GM23338 (cell line): ENCODE results near the gene GRK5. TPM values are rescaled to one million over a fixed set of nuclear protein-coding genes. Genes with fewer than 3 reads are reported as not detected.

Experiments used
- ATAC-seq: fragments of 200-7000 bp; cut with Tn5 transposase; 3 replicates; pipeline ENCODE4 v1.9.1; 2020
- DNase-seq: peaks from one replicate; pipeline ENCODE4 v3.0.0-alpha.2; 2015; ENCODE audit warnings: low spot score
- H2AFZ ChIP-seq: fragments of 200-600 bp; sonication (generic); 2 replicates; pipeline ENCODE4 v1.8.0; 2016; ENCODE audit warnings: antibody characterized with exemption, mild to moderate bottlenecking, moderate library complexity
- H3F3A ChIP-seq: fragments of 200-600 bp; sonication (generic); replicated peaks from 2 replicates; pipeline ENCODE4 v1.8.0; 2017; ENCODE audit warnings: antibody characterized with exemption, mixed run types, low read depth
- H3K27ac ChIP-seq: fragments of 200-600 bp; sonication (generic); 2 replicates; pipeline ENCODE4 v1.6.1; 2016; ENCODE audit warnings: low read depth
- H3K27me3 ChIP-seq: fragments of 200-600 bp; sonication (generic); 2 replicates; pipeline ENCODE4 v1.8.0; 2016; ENCODE audit warnings: mild to moderate bottlenecking, mixed run types, moderate library complexity; ENCODE audit not compliant: insufficient read depth
- H3K36me3 ChIP-seq: fragments of 200-600 bp; sonication (generic); 2 replicates; pipeline ENCODE4 v1.8.0; 2016; ENCODE audit warnings: mild to moderate bottlenecking; ENCODE audit not compliant: insufficient read depth
- H3K4me1 ChIP-seq: fragments of 200-600 bp; sonication (generic); 2 replicates; pipeline ENCODE4 v1.8.0; 2016; ENCODE audit warnings: mild to moderate bottlenecking, moderate library complexity; ENCODE audit not compliant: insufficient read depth
- H3K4me2 ChIP-seq: fragments of 200-600 bp; sonication (generic); 2 replicates; pipeline ENCODE4 v1.7.1; 2017; ENCODE audit warnings: mixed run types
- H3K4me3 ChIP-seq: fragments of 200-600 bp; sonication (generic); 2 replicates; pipeline ENCODE4 v1.6.1; 2016; ENCODE audit warnings: mixed run types
- H3K79me2 ChIP-seq: fragments of 200-600 bp; sonication (generic); replicated peaks from 2 replicates; pipeline ENCODE4 v1.8.0; 2017; ENCODE audit warnings: mild to moderate bottlenecking; ENCODE audit not compliant: insufficient read depth
- H3K9me2 ChIP-seq: fragments of 200-600 bp; sonication (generic); 2 replicates; pipeline ENCODE4 v1.8.0; 2017; ENCODE audit not compliant: insufficient read depth
- H4K20me1 ChIP-seq: fragments of 200-600 bp; sonication (generic); replicated peaks from 2 replicates; pipeline ENCODE4 v1.8.0; 2017; ENCODE audit warnings: mild to moderate bottlenecking; ENCODE audit not compliant: insufficient read depth
- H3K27ac Mint-ChIP-seq: 2 replicates; pipeline ENCODE4 v1.8.0; 2020; ENCODE audit warnings: inconsistent platforms, mild to moderate bottlenecking, moderate library complexity, mixed read lengths
- H3K27me3 Mint-ChIP-seq: 3 replicates; pipeline ENCODE4 v1.8.0; 2022; ENCODE audit warnings: low read depth, mild to moderate bottlenecking, moderate library complexity, mixed read lengths, inconsistent platforms; ENCODE audit not compliant: insufficient read depth, poor library complexity
- H3K36me3 Mint-ChIP-seq: 3 replicates; pipeline ENCODE4 v1.8.0; 2021; ENCODE audit warnings: low read depth, mild to moderate bottlenecking, inconsistent platforms, moderate library complexity, mixed read lengths
- H3K4me1 Mint-ChIP-seq: 3 replicates; pipeline ENCODE4 v1.8.0; 2020; ENCODE audit warnings: mild to moderate bottlenecking, inconsistent platforms, mixed read lengths
- H3K4me3 Mint-ChIP-seq: 3 replicates; pipeline ENCODE4 v1.8.0; 2021; ENCODE audit warnings: moderate library complexity, mild to moderate bottlenecking, inconsistent platforms, mixed read lengths
- H3K9me3 Mint-ChIP-seq: 3 replicates; pipeline ENCODE4 v1.8.0; 2020; ENCODE audit warnings: moderate library complexity, mild to moderate bottlenecking, inconsistent platforms, mixed read lengths
- CREB1 ChIP-seq: fragments of 250-450 bp; sonication (Bioruptor Pico); IDR thresholded peaks from 2 replicates; pipeline ENCODE4 v1.5.0; 2020; ENCODE audit warnings: low read depth, mild to moderate bottlenecking, moderate library complexity
- EZH2 ChIP-seq: fragments of 200-600 bp; sonication (generic); IDR thresholded peaks from one replicate; pipeline ENCODE4 v1.8.0; 2017; ENCODE audit warnings: antibody characterized with exemption, mild to moderate bottlenecking, low read depth; ENCODE audit not compliant: unreplicated experiment
- JUNB ChIP-seq: IDR thresholded peaks from one replicate; pipeline ENCODE4 v1.6.1; 2016; ENCODE audit warnings: antibody characterized with exemption; ENCODE audit not compliant: unreplicated experiment
- NANOG ChIP-seq: IDR thresholded peaks from 2 replicates; pipeline ENCODE4 v1.6.1; 2016; ENCODE audit warnings: antibody characterized with exemption, borderline replicate concordance
- POLR2AphosphoS5 ChIP-seq: IDR thresholded peaks from 2 replicates; pipeline ENCODE4 v1.6.1; 2016; ENCODE audit warnings: antibody characterized with exemption, low read depth
- STAT1 ChIP-seq: IDR thresholded peaks from one replicate; pipeline ENCODE4 v1.6.1; 2016; ENCODE audit warnings: antibody characterized with exemption; ENCODE audit not compliant: unreplicated experiment
- ZNF114 ChIP-seq: fragments of 250-450 bp; sonication (Bioruptor Pico); IDR thresholded peaks from 2 replicates; pipeline ENCODE4 v1.5.0; 2020; ENCODE audit warnings: mild to moderate bottlenecking, moderate library complexity
- ZNF331 ChIP-seq: fragments of 250-450 bp; sonication (Bioruptor Pico); IDR thresholded peaks from 2 replicates; pipeline ENCODE4 v1.5.0; 2020; ENCODE audit warnings: low read depth, mild to moderate bottlenecking, moderate library complexity
- polyA plus RNA-seq: library from polyadenylated mRNA; unstranded; fragments of >200 nt; fragmentation: Nextera tagmentation; extraction: Ambion mirVana; gene quantifications from 2 replicates; pipeline ENCODE4 v1.2.1, GENCODE V29; 2016
- total RNA-seq: library from RNA; depleted of rRNA; stranded (reverse); fragments of >200 nt; shearing (Covaris generic); gene quantifications from 2 replicates; pipeline ENCODE4 v1.2.3, GENCODE V29; 2014
- TF ChIP-seq, protein P1 (sequence below): IDR thresholded peaks from one replicate; pipeline ENCODE4 v1.6.1; 2018; ENCODE audit warnings: antibody characterized with exemption; ENCODE audit not compliant: unreplicated experiment
- TF ChIP-seq, protein P2 (sequence below), 2 experiments: fragments of 200-600 bp in 1 of 2; sonication (generic) in 1 of 2; conservative IDR thresholded peaks; 2 replicates each; pipeline versions ENCODE4 v1.5.1 to v1.6.1; 2016 to 2017; ENCODE audit warnings: antibody characterized with exemption in 2 of 2, low read depth in 2 of 2, mild to moderate bottlenecking in 2 of 2, moderate library complexity in 1 of 2
- TF ChIP-seq, protein P3 (sequence below): IDR thresholded peaks from 2 replicates; pipeline ENCODE4 v1.6.1; 2016; ENCODE audit warnings: antibody characterized with exemption

The GRK5 gene
- total and polyA plus RNA-seq, 2 experiments from 2014 or later: 0.53 to 2.0 TPM

DNA sequence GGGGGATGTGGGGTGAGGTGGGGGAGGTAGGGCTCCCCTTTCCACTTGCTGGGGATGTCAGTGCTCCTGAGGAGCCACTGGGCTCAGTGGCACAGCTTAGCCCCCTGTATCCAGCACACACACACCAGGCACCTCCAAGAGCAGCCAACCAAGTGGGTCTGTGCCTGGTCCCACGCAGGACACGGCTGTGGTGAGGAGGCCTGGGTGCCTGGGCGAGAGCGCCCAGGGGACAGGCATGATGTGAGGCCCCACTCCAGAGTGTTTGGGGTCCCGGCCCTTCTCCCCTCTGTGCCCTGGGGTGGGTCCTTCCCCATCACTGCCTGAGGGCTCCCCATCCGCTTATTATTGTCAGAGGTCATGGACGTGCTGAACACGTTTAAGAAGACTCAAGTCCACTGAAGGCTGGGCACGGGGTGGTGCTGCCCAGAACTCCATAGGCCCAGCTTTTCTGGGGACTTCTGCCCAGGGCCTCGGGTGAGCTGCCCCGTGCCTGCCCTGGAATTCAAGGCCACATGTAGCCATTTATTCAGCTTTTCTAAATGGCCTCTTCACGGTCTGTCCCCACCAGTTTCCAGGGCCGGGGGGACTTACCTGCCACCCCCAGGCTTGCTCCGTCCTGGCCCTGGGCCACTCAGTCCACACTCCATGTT lies 119.8 kb downstream of the GRK5 start:
- DNase-seq: no peak
- H3K27ac Mint-ChIP-seq: no peak overlapping the region
- Histone ChIP-seq H3K4me3 (no peak overlapping the region), H3K4me1 (no peaks in the 10 kb centered on the region), H3K9me2 (no peaks in the 10 kb centered on the region), H3K79me2 (no peaks in the 10 kb centered on the region), H2AFZ (no peak overlapping the region), H3K27ac (no peak overlapping the region), H3K27me3 (no peaks in the 10 kb centered on the region), H3K36me3 (no peaks in the 10 kb centered on the region), H4K20me1 (no peaks in the 10 kb centered on the region), H3K4me2 (no peak overlapping the region), H3F3A (no peaks in the 10 kb centered on the region)
- no peaks in the 10 kb centered on the region for H3K9me3 Mint-ChIP-seq
- peaks cover 11% of the 10 kb centered on the region for H3K27me3 Mint-ChIP-seq
- TF ChIP-seq, protein P1, sequence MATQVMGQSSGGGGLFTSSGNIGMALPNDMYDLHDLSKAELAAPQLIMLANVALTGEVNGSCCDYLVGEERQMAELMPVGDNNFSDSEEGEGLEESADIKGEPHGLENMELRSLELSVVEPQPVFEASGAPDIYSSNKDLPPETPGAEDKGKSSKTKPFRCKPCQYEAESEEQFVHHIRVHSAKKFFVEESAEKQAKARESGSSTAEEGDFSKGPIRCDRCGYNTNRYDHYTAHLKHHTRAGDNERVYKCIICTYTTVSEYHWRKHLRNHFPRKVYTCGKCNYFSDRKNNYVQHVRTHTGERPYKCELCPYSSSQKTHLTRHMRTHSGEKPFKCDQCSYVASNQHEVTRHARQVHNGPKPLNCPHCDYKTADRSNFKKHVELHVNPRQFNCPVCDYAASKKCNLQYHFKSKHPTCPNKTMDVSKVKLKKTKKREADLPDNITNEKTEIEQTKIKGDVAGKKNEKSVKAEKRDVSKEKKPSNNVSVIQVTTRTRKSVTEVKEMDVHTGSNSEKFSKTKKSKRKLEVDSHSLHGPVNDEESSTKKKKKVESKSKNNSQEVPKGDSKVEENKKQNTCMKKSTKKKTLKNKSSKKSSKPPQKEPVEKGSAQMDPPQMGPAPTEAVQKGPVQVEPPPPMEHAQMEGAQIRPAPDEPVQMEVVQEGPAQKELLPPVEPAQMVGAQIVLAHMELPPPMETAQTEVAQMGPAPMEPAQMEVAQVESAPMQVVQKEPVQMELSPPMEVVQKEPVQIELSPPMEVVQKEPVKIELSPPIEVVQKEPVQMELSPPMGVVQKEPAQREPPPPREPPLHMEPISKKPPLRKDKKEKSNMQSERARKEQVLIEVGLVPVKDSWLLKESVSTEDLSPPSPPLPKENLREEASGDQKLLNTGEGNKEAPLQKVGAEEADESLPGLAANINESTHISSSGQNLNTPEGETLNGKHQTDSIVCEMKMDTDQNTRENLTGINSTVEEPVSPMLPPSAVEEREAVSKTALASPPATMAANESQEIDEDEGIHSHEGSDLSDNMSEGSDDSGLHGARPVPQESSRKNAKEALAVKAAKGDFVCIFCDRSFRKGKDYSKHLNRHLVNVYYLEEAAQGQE: no peak
- no peaks in the 10 kb centered on the region for H3K36me3 Mint-ChIP-seq
- no peak overlapping the region for H3K4me3 Mint-ChIP-seq
- ATAC-seq: no peak
- no peaks in the 10 kb centered on the region for H3K4me1 Mint-ChIP-seq

DNA sequence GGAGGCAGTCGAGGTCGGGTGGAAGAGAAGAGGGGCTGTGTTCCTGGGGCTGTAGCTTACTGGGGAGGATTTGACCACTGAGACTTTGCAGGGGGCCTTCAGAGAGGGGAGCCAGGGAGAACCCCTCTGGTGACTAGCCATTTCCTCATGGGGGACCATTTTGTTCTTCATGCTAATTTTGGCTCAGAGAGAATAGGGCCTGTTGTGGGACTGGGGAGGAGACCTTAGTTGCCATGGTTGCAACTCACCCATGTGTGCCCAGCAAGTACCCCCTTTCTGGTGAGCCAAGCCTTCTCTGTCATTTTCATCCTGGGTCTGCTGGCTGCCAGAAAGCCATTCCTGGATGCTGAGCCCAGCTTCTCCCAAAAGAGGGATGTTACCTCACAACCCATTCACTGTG lies 120.9 kb downstream of the GRK5 start:
- Mint-ChIP-seq H3K27me3 (peaks cover 11% of the 10 kb centered on the region), H3K36me3 (no peaks in the 10 kb centered on the region), H3K9me3 (no peaks in the 10 kb centered on the region), H3K4me1 (no peaks in the 10 kb centered on the region), H3K4me3 (no peak overlapping the region), H3K27ac (no peak overlapping the region)
- no peaks in the 10 kb centered on the region for H3K36me3 ChIP-seq
- no peaks in the 10 kb centered on the region for H3K9me2 ChIP-seq
- ATAC-seq (no peak), DNase-seq (no peak)
- H4K20me1 ChIP-seq: no peaks in the 10 kb centered on the region
- no peaks in the 10 kb centered on the region for H3K79me2 ChIP-seq
- no peaks in the 10 kb centered on the region for H3F3A ChIP-seq
- H3K27me3 ChIP-seq: no peaks in the 10 kb centered on the region
- no peak overlapping the region for H3K4me2 ChIP-seq
- no peak overlapping the region for H3K27ac ChIP-seq
- H3K4me3 ChIP-seq: no peak overlapping the region
- no peaks in the 10 kb centered on the region for H3K4me1 ChIP-seq
- no peak overlapping the region for H2AFZ ChIP-seq
- no peak for TF ChIP-seq POLR2AphosphoS5
- no peak for TF ChIP-seq ZNF331 (CRISPR knock-in tag)
- TF ChIP-seq CREB1 (CRISPR knock-in tag): no peak
- no peak for TF ChIP-seq EZH2
- no peak for TF ChIP-seq STAT1
- no peak for TF ChIP-seq ZNF114
- TF ChIP-seq, protein P2, sequence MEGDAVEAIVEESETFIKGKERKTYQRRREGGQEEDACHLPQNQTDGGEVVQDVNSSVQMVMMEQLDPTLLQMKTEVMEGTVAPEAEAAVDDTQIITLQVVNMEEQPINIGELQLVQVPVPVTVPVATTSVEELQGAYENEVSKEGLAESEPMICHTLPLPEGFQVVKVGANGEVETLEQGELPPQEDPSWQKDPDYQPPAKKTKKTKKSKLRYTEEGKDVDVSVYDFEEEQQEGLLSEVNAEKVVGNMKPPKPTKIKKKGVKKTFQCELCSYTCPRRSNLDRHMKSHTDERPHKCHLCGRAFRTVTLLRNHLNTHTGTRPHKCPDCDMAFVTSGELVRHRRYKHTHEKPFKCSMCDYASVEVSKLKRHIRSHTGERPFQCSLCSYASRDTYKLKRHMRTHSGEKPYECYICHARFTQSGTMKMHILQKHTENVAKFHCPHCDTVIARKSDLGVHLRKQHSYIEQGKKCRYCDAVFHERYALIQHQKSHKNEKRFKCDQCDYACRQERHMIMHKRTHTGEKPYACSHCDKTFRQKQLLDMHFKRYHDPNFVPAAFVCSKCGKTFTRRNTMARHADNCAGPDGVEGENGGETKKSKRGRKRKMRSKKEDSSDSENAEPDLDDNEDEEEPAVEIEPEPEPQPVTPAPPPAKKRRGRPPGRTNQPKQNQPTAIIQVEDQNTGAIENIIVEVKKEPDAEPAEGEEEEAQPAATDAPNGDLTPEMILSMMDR (conservative IDR thresholded peaks at IDR 0.05; ENCODE audit: low read depth in 2 of 2): no peak
- TF ChIP-seq JUNB: no peak
- TF ChIP-seq, protein P3, sequence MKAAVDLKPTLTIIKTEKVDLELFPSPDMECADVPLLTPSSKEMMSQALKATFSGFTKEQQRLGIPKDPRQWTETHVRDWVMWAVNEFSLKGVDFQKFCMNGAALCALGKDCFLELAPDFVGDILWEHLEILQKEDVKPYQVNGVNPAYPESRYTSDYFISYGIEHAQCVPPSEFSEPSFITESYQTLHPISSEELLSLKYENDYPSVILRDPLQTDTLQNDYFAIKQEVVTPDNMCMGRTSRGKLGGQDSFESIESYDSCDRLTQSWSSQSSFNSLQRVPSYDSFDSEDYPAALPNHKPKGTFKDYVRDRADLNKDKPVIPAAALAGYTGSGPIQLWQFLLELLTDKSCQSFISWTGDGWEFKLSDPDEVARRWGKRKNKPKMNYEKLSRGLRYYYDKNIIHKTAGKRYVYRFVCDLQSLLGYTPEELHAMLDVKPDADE: no peak
- TF ChIP-seq NANOG: no peak
